ENCODE measurements around the gene CSNK1E. TPM values are rescaled to one million over a fixed set of nuclear protein-coding genes. Genes with fewer than 3 reads are reported as not detected.

Gene CSNK1E
- total RNA-seq, 6 experiments from 2014 or later: 19.9 to 41.8 (median 27.4) TPM

- ATAC-seq (no peak), DNase-seq (no peak)
- intact Hi-C loops (cut with DNase I): no loop called here
- Histone ChIP-seq H3K36me3 (no peaks in the 10 kb centered on the region), H3K9me3 (no peaks in the 10 kb centered on the region), H3K4me3 (no peak overlapping the region), H3K27me3 (no peaks in the 10 kb centered on the region), H3K27ac (no peak overlapping the region), H3K4me1 (no peaks in the 10 kb centered on the region)
- WGBS (ENCODE audit: insufficient coverage, low coverage, low lambda C conversion rate, missing lambda C conversion rate): 72% methylated on average over 10 of the region's 16 CpGs
- TF ChIP-seq POLR2A (IDR thresholded peaks at IDR 0.05) (no peak), CTCF (IDR thresholded peaks at IDR 0.05) (no peak)
These were observed 10.6 kb upstream of the CSNK1E start for GRCh38 chr22:38327805-38328204.

- DNase-seq: no peak
- ATAC-seq: no peak
- intact Hi-C loops (cut with DNase I): no loop called here
- H3K4me1 ChIP-seq: no peaks in the 10 kb centered on the region
- no peak for TF ChIP-seq CTCF (IDR thresholded peaks at IDR 0.05)
- no peak for TF ChIP-seq POLR2A (IDR thresholded peaks at IDR 0.05)
- no peak overlapping the region for H3K4me3 ChIP-seq
- no peaks in the 10 kb centered on the region for H3K27me3 ChIP-seq
- 100% methylated on average over 1 of the region's 7 CpGs for WGBS (ENCODE audit: insufficient coverage, low coverage, low lambda C conversion rate, missing lambda C conversion rate)
- H3K27ac ChIP-seq: no peak overlapping the region
- H3K9me3 ChIP-seq: no peaks in the 10 kb centered on the region
- H3K36me3 ChIP-seq: no peaks in the 10 kb centered on the region
These were observed 10.2 kb upstream of the CSNK1E start for GRCh38 chr22:38327396-38327795.

- Histone ChIP-seq H3K4me3 (no peak overlapping the region), H3K27ac (no peak overlapping the region), H3K27me3 (no peaks in the 10 kb centered on the region), H3K4me1 (no peaks in the 10 kb centered on the region), H3K36me3 (no peaks in the 10 kb centered on the region), H3K9me3 (no peaks in the 10 kb centered on the region)
- ATAC-seq (no peak), DNase-seq (no peak)
- intact Hi-C loops (cut with DNase I): no loop called here
- no peak for TF ChIP-seq POLR2A (IDR thresholded peaks at IDR 0.05)
- TF ChIP-seq CTCF (IDR thresholded peaks at IDR 0.05): no peak
- 85% methylated on average over 2 of the region's 6 CpGs for WGBS (ENCODE audit: insufficient coverage, low coverage, low lambda C conversion rate, missing lambda C conversion rate)
These were observed 8.4 kb upstream of the CSNK1E start for GRCh38 chr22:38325587-38325986.

- ATAC-seq (no peak), DNase-seq (no peak)
- no peaks in the 10 kb centered on the region for H3K27me3 ChIP-seq
- H3K27ac ChIP-seq: no peak overlapping the region
- intact Hi-C loops (cut with DNase I): no loop called here
- WGBS (ENCODE audit: insufficient coverage, low coverage, low lambda C conversion rate, missing lambda C conversion rate): 79% methylated on average over 5 of the region's 11 CpGs
- H3K4me3 ChIP-seq: no peak overlapping the region
- H3K36me3 ChIP-seq: no peaks in the 10 kb centered on the region
- no peak for TF ChIP-seq CTCF (IDR thresholded peaks at IDR 0.05)
- TF ChIP-seq POLR2A (IDR thresholded peaks at IDR 0.05): no peak
- peaks cover 0 to 6% (median 0%) of the 10 kb centered on the region in 4 donors for H3K4me1 ChIP-seq
- no peaks in the 10 kb centered on the region for H3K9me3 ChIP-seq
These were observed 3.6 kb upstream of the CSNK1E start for GRCh38 chr22:38320605-38321402.
